Mononuclear cell (primary cell): Measurements from ENCODE around the gene ARPC2. TPM values are rescaled to one million over a fixed set of nuclear protein-coding genes. Genes with fewer than 3 reads are reported as not detected.

Experiments
- H3K27me3 ChIP-seq: 2 replicates; pipeline ENCODE4 v1.6.0; 2011; ENCODE audit warnings: low read length, control low read depth; ENCODE audit not compliant: insufficient read depth
- H3K4me1 ChIP-seq: 2 replicates; pipeline ENCODE4 v1.5.1; 2011; ENCODE audit warnings: mild to moderate bottlenecking, low read length, control low read depth; ENCODE audit not compliant: insufficient read depth
- H3K4me3 ChIP-seq: 2 replicates; pipeline ENCODE4 v1.5.1; 2011; ENCODE audit warnings: mild to moderate bottlenecking, low read length, moderate library complexity
- H3K9me3 ChIP-seq: 2 replicates; pipeline ENCODE4 v1.5.1; 2011; ENCODE audit warnings: low read depth, mild to moderate bottlenecking, control low read depth, low read length
- total RNA-seq: library from RNA; depleted of rRNA; stranded (reverse); fragments of >200 nt; gene quantifications from one replicate; pipeline ENCODE4 v1.2.3, GENCODE V29; 2012

The ARPC2 gene
- total RNA-seq, 1 donor, result 551 TPM

DNA sequence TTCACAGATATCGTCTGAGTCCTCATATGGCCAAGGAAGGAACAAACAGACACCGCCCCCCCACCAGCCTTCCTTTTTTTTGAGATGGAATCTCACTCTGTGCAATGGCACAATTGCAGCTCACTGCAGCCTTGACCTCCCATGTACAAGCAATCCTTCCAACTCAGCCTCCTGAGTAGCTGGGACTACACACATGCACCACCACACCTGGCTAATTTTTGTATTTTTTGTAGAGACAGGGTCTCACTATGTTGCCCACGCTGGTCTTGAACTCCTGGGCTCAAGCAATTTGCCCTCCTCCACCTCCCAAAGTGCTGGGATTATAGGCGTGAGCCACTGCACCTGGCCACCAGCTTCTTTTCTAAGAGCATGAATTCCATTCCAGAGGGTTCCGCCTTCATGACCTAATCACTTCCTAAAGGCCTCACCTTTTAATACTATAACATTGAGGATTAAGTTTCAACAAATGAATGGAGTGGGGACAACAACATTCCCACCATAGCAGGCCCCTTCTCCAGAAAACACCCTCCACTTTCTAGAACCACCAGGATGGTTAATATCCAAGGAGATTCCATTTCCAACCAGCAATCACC lies 77.5 kb downstream of the ARPC2 start:
- no peak overlapping the region for H3K4me3 ChIP-seq
- H3K9me3 ChIP-seq, result no peaks in the 10 kb centered on the region
- no peaks in the 10 kb centered on the region for H3K27me3 ChIP-seq
- H3K4me1 ChIP-seq, result peaks cover 47% of the 10 kb centered on the region

DNA sequence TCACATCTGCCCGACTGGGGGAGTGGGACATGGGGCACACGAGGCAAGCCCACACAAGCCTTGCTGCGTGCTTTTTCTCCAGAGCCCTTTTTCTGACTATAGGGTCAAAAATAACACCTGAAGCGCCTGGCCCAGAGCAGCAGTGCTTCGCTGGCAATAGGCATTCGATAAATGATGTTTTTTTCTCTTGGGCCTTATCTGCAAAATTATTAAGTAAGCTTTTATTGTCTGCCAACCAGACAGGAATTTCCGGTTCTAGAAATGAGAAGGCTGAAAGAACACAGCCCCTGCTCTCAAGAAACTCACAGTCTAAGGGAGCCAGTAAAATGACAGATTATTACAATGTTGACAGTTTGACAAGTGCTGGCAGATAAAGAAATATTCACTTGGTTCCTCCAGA lies 78.0 kb downstream of the ARPC2 start:
- Histone ChIP-seq H3K27me3 (no peaks in the 10 kb centered on the region), H3K4me3 (no peak overlapping the region), H3K4me1 (peaks cover 42% of the 10 kb centered on the region), H3K9me3 (no peaks in the 10 kb centered on the region)

DNA sequence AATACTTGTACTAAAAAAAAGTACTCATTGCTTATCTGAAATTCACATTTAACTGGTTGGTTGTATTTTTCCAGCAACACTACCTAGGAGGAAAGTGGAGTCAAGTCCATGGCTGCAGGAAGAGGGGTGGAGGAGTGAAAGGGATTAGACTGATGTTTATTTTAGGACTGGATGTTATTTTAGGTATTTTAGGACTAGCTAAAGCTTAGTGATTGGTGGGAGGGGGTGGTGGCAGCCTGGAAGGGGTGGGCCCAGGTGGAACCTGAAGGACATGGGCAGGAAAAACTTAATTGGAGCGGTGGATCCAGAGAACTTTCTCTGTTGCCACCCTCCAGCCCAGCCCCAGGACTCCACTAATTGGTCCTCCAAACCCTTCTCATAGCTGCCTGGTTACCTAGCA lies 79.2 kb downstream of the ARPC2 start:
- Histone ChIP-seq H3K4me1 (peaks cover 32% of the 10 kb centered on the region), H3K27me3 (no peaks in the 10 kb centered on the region), H3K4me3 (no peak overlapping the region), H3K9me3 (no peaks in the 10 kb centered on the region)

DNA sequence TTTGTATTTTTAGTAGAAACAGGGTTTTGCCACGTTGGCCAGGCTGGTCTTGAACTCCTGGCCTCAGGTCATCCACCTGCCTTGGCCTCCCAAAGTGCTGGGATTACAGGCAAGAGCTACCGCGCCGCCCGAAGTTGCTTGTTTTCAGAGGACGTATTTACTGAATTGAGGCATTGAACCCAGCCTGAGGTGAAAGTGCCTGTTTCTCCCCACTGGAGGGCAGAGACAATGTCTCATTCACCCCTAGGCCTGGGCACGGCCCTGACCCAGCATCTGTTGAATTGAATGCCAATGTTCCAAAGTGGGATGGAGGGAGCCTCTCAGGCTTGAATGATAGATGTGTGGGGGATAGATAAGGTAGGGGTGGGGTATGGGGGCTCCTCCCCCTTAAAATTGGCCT lies 79.9 kb downstream of the ARPC2 start:
- Histone ChIP-seq H3K4me3 (no peak overlapping the region), H3K4me1 (peaks cover 32% of the 10 kb centered on the region), H3K27me3 (no peaks in the 10 kb centered on the region), H3K9me3 (no peaks in the 10 kb centered on the region)

DNA sequence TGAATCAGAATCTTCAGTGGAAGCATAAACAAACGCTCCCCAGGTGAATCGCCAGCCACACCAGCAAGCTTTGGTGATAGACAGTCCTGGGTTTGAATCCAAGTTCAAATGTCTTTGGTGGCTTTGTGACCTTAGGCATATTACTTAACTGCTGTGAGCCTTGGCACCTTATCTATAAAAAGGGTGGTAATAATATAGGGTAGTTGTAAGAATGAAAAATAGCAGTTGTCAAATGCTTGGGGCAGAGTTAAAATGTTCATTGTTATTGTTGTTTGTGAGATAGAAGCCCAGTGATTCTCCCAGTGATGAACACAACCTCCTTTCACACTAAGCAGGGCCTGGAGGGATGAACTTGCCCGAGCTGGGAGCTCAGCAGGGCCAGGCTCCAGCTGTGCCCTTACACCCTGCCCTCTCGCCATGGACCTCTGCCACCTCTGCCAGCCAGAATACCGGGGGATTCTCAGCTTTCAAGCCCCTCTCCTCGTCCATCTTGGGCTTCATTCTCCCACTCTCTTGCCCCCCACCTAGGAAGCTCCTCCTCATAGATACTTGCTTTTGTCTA lies 81.4 kb downstream of the ARPC2 start:
- Histone ChIP-seq H3K4me1 (peaks cover 22% of the 10 kb centered on the region), H3K27me3 (no peaks in the 10 kb centered on the region), H3K9me3 (no peaks in the 10 kb centered on the region), H3K4me3 (no peak overlapping the region)

DNA sequence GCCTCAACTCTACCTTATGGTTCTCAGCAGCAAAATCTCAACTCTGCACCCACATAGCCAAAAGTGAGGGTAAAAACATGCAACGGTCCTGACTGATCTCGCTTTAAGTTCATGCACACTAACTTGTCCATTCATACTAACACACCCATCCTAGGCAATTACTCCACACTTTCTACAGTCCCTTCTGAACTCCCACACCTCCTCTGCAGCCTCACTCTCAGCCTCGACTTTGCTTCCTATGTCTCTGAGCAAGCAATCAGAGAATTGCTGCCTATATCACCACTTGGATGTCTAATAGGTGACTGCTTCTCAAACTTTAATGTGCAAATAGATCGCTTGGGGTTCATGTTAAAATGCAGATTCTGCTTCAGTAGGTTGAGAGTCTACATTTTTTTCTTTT lies 83.2 kb downstream of the ARPC2 start:
- H3K4me3 ChIP-seq, result no peak overlapping the region
- H3K27me3 ChIP-seq, result no peaks in the 10 kb centered on the region
- no peaks in the 10 kb centered on the region for H3K9me3 ChIP-seq
- peaks cover 7% of the 10 kb centered on the region for H3K4me1 ChIP-seq

DNA sequence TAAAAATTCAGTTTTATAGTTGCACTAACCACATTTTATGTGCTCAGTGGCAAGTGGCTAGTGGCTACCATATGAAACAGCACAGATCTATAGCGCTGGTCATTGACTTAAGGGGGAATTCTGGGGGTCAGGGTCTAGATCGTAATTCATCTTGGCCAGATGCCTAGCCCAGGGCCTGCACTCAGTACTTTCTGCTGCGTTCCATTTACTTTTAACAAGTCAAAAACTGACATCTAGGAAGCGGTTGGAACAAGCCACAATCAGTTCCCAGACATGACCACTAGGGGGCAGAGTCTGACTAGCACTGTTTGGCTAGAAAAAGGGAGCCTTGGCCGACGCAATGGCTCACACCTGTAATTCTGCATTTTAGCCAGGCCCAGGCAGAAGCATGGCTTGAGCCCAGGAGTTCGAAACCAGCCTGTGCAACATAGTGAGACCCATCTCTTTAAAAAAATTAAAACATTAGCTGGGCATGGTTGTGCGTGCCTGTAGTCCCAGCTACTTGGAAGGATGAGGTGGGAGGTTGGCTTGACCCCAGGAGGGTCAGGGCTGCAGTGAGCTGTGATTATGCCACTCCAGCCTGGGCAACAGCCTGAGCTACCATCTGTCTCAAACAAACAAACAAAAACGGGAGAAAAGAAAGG lies 84.3 kb downstream of the ARPC2 start:
- H3K4me3 ChIP-seq, result no peak overlapping the region

More for the DNA sequence above, 84.3 kb downstream of the ARPC2 start:
- peaks cover 7% of the 10 kb centered on the region for H3K4me1 ChIP-seq
- H3K9me3 ChIP-seq, result no peaks in the 10 kb centered on the region
- no peaks in the 10 kb centered on the region for H3K27me3 ChIP-seq

Other genes starting within 250 kb of the ARPC2 start
- 3.5 TPM for gene TNS1, start 214.2 kb upstream of the ARPC2 start, total RNA-seq
- gene RUFY4, start 147.9 kb upstream of the ARPC2 start, total RNA-seq, result 1.0 TPM
- gene CXCR2, start 91.2 kb upstream of the ARPC2 start, total RNA-seq, result 0.73 TPM
- gene CXCR1, start 50.2 kb upstream of the ARPC2 start, total RNA-seq, result 0.10 TPM
- gene GPBAR1, start 43.8 kb downstream of the ARPC2 start, total RNA-seq, result 2.9 TPM
- gene AAMP, start 52.9 kb downstream of the ARPC2 start, total RNA-seq, result 27.1 TPM
- gene PNKD, start 53.3 kb downstream of the ARPC2 start, total RNA-seq, result 14.2 TPM
- 87.5 TPM for gene TMBIM1, start 75.3 kb downstream of the ARPC2 start, total RNA-seq
- gene CATIP, start 139.7 kb downstream of the ARPC2 start, total RNA-seq, result not detected
- 126 TPM for gene SLC11A1, start 165.1 kb downstream of the ARPC2 start, total RNA-seq
- gene CTDSP1, start 182.7 kb downstream of the ARPC2 start, total RNA-seq, result 59.7 TPM
- 2.1 TPM for gene VIL1, start 201.9 kb downstream of the ARPC2 start, total RNA-seq